Cortex of kidney (tissue), 1 donor: Measurements from ENCODE around the gene PSG1.
"Not testable (repeated sequence)": the region's sequence is repeated elsewhere in the genome, so short reads cannot be mapped to it uniquely, and the experiment has no call there.

Experiments used
- DNase-seq: peaks from one replicate; lab custom pipeline; 2025; lab: John Stamatoyannopoulos, UW

Gene PSG1

GRCh38 chr19:42821306-42821977 is 58.1 kb downstream of the PSG1 start:
- DNase-seq, result not testable (repeated sequence)

- not testable (repeated sequence) for DNase-seq
Measured at GRCh38 chr19:42819960-42820650, 59.4 kb downstream of the PSG1 start.

GRCh38 chr19:42816894-42817293 is 62.6 kb downstream of the PSG1 start:
- DNase-seq, result no peak
